GM21717 (cell line): ENCODE data around the gene PNPLA1.
"Not testable (repeated sequence)": the region's sequence is repeated elsewhere in the genome, so short reads cannot be mapped to it uniquely, and the experiment has no call there.

Source experiments
- ATAC-seq: cut with Tn5 transposase; IDR thresholded peaks from one replicate; pipeline ENCODE4 v1.9.1; 2021; ENCODE audit warnings: mild to moderate bottlenecking, moderate library complexity; ENCODE audit not compliant: unreplicated experiment

The PNPLA1 gene

DNA sequence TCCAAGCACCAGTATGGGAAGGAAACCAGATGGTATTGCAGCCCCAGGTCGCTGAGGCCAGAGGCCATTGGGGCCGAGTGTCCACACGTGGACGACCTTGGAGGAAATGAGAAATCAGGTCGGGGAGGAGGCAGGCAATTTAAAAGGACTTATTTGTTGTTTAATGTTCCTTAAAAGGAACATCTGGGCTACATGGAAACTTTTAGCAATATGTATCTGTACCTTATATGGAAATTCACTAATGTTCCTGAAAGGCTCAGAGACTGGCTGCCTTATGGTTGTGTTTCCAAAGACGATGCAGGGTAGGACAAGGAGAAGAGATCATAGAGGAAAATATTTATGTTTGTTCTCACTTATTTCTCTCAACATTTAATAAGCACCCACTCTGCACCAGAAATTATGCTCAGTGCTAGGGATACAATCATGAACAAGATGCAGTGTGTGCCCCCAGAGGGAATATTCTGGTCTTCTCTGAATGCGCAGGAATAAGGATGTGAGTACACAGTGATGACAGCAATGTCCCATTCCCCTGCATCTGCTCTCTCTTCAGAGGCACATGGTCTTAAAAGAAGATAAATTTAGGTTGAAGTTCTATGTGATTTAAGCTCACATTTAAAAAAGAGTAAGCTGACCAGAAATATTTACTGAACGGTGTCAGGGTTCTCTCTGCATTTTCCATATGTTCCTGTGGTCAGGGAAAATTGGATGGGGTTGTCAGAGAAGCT is 63.5 kb downstream of the PNPLA1 start:
- no peak for ATAC-seq

DNA sequence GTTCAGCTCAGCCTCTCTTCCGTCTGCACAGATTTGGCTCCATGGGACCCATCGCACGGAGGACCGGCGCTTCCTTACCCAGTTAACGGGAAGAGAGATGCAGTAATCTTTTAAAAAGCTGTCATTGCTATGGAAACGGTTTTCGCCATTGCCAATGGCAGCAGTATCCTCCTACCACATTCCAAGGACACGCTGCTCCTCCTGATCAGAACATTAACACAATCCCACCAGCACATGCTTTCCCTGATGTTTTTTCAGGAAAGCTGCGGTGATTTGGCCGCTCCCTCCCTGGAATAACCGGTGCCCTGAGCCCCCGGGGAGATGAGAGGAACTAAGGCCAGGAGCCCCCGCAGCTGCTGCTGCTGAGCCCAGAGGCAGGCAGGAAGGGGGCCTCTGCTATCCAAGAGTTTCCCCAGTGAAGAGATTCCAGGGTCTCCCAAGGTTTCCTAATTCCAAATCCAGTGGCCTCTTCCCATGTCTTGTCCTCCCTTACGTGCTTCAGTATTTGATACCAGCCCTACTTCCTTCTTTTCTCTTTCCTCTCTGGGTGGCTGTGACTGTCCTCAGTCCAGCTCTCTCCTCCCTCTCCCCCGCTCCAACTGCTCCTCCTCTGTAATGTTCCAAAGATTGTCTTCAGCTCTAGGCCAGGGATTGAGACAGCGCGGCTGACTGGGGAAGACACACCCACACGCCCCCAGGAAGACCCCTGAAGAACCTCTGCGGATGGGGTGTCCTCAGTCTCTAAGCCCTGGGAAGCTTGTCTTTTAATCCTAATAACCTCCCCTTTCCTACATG is 64.3 kb downstream of the PNPLA1 start:
- no peak for ATAC-seq

DNA sequence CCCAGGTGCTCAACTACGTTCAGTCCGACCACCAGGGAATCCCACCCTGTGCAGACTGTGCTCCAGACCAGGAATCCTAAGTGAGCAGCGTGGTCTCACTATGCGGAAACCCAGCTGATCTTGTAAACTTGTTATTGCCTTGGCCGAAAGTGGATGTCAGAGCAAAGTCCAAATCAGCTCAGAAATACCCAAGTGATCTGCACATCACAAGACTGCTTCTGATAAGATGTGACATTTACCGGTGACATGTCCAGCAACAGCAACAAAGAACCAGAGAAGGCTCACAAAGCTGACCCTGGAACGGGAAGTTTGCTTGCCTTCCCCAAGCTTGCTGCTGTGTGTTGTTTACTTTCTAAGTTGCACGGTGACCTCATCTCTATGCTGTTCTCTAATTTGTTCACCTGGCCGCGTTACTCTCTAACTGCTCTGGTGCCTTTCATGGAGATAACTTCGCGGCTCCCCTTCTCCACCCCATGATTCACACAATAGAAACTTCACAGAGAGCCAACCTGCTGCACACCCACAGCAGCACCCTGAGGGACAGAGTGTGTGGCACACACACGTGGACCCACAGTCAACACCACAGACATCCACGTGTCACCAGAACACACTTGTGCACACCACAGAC is 65.1 kb downstream of the PNPLA1 start:
- no peak for ATAC-seq

DNA sequence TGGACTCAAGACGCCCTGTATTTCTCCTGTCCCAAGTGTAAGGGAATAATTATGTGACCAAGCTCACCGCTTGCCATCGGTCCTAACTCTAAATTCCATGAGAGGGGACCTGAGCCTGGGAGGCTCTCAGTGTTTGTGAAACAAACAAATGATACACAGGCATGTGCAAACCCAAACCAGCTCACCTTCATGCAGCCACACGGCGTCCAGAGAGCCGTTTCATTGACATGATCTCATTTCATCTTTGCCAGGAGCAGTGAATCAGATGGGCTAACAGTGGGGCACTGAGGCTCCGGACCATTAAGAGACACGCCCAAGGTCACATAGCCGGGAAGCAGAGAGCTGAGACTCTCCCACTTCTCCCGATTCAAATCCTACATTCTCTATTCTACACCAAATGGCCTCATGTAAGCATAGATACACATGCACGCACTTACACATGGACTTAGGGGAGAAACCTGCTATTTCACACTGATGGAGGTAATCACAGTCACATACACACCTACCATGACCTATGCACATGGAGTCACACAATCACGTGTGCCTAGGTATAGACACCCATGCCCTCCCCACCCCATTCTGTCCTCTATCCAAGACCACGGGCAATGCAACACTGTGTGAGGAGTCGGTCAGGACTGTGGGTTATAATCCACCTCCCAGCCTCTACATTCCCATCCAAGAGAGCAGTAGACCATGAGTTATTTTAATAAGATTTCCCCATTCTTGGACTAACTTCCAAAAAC is 65.8 kb downstream of the PNPLA1 start:
- no peak for ATAC-seq

DNA sequence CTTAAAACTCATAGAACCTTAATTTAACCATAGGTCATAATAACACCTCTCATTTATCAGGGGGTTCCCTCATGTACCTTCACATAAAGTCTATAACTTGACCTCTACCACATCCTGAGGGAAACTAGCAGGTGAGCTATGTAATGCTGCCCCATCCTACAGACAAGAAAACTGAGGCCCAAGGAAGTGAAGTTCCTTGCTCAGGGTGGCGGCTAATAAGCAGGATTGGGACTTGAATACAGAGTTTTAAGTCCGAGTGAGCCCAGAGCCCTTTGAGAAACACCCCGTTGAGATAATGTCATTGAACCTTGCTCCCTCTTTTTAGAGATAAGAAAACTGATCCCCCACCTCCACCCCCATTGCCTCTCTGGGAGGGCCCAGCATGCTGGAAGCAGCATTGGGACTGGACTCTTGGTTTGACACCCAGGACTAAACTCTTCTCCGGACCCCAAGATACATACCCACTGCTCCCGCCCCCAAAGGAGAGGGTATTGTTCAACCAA is 66.4 kb downstream of the PNPLA1 start:
- no peak for ATAC-seq

DNA sequence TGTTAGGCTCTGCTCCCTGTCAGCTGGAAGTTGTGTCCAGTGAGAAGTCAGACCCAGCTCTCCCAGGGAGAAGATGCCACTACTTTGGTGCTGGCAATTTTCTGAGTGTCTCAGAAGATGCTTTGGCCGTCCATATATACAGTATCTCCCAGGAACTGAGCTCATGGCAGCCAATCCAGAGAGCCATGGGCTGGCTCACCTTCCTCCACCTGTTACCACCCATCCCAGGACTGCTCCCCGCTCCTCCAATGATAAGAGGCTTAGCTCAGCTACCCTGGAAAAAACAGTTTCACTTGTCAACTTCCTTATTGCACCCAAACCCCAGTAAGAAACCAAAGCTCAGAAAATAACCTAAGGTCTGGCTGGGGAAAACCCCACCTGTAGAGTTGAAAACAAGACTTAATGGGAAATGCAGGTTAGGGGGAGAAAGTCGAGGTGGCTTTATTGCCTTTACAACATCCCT is 67.0 kb downstream of the PNPLA1 start, which contains the start of gene BNIP5:
BNIP5 (minus strand) TSS at position 110 of the 463 bp plus-strand sequence. CDS start 6,198 bp downstream, outside the sequence.
- ATAC-seq: no peak

DNA sequence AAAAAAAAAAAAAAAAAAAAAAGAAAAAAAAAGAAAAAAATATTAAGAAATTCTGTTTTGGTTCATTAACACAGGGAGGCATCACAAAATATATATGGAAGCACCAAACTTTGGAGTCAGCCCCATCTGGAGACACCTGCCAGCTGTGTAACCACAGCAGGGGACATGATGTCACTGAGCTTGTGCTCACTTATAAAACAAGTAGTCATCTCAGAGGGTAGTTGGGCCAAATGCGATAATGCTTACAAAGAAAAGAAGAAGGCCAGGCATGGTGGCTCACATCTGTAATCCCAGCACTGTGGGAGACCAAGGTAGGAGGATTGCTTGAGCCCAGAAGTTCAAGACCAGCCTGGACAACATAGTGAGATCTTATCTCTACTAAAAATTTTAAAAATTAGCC is 68.0 kb downstream of the PNPLA1 start:
- ATAC-seq: no peak

DNA sequence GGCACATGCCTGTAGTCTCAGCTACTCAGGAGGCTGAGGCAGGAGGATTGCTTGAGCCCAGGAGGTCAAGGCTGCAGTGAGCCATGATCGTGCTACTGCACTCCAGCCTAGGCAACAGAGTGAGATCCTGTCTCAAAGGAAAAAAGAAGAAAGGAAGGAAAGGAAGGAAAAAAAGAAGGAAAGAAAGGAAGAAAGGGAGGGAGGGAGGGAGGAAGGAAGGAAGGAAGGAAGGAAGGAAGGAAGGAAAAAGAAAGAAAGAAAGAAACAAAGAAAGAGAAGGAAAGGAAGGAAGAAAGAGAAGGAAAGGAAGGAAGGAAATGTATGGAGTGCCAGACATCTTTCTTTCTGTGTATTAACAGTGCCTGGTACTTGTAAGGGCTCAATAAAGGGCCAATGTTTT is 68.4 kb downstream of the PNPLA1 start:
- ATAC-seq: not testable (repeated sequence)

DNA sequence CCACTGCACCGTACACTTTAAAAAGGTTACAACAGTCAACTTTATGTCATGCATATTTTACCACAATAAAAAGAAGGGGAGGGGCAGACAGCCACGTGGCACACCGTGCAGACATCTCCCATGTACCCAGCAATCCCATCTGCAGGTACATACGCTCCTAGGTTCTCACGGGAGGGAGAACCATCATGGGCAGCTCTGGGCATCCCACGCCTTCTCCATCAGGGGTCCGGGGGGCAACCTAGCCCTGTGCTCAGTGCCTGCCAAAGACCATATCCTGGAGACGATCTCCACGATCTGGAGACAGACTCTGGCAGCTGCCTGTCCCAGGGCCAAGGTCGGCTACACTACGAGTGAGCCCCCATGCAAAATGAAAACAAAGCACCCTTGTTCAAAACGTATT is 69.3 kb downstream of the PNPLA1 start:
- no peak for ATAC-seq

DNA sequence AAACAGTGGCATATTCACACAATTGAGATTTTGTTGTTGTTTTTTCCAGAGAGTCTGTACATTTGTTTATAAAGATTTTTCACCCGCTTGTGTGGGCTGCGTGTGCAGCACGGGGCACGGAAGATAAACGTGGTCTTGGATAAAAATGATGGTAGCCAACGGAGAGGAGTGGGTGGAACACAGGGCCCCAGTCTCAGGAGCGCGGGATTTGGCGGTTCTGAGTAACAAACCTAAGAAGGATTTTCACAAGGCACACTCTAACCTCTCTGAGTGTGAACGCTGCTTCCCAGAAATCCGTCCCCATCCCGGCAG is 70.4 kb downstream of the PNPLA1 start:
- no peak for ATAC-seq

DNA sequence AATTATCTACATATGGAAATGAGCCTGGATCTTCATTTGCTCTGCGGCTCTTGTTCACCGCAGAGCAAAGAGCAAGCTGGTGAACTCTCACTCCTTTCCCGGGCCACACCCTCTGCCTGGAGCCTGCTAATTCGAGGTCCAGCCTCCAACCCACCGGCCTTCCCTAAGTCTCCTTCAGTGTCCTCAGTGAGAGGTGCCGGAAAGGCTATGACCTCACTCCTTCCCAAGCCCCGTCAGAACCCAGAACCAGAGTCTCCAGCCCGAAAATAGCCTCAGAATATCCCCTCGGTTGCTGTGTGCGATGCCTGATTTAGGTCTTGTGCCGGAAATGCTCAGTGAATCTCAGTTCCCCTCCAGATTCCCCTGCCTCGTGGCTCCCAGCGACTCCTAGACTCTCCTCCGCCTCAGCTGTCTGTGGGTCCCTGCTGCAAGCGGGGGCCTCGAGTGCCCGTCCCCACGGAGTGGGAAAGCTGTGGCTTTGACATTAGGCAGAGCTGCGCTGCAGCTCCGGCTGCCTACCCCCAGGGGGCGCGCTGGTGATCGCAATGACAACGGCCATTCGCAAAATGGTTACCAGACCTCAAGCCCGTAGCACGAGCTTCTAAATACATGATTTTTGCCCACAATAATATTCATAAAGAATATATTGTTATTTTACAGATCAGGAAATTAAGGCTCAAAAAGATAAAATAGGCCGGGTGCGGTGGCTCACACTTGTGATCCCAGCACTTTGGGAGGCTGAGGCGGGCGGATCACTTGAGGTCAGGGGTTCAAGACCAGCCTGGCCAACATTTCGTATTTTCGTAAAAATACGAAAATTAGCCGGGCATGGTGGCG is 71.0 kb downstream of the PNPLA1 start:
- no peak for ATAC-seq

DNA sequence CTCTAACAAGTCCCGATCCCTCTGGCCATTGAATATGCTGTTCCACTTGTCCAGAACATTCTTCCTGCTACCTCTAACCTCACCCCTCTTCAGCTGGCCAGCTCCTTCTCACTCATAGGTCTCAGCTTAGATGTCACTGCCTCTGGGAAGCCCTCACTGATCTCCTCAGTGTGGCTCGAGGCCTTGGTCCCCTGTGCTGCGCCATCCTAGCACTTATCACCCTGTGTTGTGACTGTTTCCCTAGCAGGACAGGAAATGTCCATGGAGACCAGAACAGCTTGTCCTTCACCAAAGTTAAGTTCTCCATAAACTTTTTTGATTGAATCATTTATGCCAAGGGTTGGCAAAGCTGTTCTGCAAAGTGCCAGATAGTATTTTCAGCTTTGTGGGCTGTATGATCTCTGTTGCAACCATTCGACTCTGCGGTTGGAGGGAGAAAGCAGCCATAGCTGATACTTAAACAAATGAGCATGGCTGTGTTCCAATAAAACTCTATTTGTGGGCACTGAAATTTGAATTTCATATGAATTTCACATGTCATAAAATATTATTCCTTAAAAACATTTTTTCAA is 73.3 kb downstream of the PNPLA1 start:
- no peak for ATAC-seq

DNA sequence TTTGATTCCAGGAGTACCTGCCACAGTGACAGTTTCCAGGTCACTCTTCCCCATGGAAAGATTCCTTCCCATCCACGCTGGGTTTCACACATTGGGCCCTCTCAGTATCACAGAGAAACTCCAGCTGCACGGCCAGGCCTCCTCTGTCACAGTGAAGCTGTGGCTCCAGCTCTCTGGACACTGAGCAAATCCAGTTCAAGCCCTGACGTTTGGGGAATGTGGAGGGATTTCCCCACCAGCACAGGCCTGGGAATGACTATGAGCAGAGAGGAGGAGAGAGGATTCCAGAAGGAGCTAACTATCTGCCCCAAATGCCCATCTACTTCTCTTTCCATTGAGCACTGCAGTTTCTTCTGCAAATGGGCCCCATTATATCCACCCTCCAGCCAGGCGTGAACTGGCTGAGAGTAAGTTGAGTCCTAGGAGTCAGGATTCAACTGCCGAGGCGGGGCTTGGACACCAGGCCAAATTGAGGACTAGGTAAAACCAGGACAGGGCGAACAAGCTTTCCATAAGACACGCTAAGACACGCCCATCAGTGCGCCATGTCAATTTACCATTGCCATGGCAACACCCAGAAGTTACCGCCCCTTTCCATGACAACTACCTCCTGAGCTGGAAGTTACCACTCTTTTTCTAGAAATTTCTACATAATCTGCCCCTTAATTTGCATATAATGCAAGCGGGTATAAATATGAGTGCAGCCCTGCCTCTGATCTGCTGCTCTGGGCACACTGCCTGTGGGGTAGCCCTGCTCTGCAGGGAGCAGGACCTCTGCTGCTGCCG is 76.0 kb downstream of the PNPLA1 start:
- ATAC-seq: no peak

DNA sequence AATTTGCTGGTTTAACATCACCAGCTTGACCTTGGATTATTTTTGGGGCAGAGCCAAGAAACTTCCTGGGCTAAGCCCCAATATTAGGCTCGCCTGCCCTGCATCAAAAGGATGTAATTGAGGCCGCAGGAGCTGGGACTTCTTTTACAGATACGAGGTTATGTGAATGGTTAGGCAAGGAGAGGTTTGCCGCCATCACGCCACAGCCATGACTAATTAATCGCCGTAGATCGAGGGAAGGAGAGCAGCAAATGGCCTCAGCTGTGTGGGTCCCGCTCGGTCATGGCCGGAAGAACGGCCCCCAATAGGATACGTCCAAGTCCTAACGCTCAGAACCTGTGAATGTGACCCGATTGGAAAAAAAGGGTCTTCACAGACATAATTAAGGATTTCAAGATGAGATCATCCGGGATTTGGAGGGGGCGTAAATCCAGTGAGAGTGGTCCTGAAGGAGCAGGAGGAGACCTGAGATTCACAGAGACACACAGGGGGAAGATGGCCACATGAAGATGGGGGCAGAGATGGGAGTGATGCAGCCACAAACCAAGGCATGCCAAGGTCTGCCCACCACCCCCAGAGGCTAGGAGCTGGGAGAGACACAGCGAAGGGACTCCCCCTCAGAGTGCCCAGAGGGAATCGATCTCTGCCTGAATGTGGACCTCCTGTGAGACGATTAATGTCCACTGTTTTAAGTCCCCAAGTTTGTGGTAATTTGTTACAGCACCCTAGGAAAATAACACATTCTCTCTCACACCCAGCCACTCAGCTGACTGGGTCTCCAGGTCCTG is 76.8 kb downstream of the PNPLA1 start:
- no peak for ATAC-seq

DNA sequence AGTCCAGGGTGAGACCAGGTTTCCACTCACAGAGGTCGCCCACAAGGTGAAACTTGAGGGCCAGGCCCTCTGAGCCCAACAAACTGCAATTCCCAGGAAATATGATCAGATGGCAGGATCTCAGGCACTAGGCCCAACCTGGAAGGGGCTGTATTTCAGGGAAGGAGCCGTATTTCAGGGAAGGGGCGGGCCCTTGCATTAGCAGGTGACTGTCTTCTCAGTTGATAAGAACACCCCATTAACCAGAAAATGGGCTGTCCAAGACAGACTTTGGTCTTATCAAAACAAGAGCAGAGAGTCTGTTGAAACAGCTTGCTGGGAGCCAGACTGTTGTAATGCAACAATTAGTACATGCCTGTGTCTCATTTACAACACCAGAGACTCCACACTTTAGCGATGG is 77.8 kb downstream of the PNPLA1 start:
- ATAC-seq: no peak

DNA sequence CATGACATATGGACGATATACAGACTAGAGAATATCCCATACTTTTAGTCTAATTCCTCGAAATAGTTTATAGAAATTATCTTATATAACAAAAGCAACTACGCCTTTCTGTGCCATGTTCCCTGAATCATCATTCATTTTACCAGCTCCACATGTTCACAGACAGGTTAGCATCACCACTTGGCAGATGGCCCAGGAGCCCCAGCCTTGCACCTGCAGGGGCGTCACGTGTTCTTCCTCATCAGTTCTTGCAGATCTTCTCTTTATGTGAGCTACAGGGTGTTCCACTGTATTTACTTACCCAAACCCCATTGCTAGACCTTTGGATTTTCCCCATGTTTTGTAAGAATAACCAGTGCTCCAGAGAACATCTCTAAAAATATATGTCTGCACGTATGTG is 79.4 kb downstream of the PNPLA1 start:
- no peak for ATAC-seq

DNA sequence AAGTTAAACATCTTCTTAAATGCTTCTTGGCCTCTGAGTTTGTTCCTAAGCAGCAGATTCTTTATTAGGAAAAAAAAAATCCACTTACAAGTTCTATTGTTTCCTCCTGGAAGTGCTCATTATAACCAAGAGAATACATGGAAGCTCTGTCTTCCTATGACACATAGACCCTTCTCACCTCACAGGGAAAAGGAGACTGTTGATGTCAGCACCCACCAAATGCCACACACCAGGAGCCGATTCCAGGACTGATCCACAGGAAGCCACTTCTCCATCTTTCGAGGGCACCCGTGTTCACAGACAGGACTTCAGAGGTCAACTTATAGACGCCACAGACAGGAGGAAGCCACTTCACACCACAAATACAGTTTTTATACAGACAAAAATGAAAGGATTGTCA is 80.2 kb downstream of the PNPLA1 start:
- no peak for ATAC-seq
